H1 (cell line): ENCODE data around the gene MRPS9.

Experiments used
- CEBPB ChIP-seq: IDR thresholded peaks from 2 replicates; pipeline ENCODE4 v1.6.1; 2012; ENCODE audit warnings: low read depth, low read length
- USF2 ChIP-seq: IDR thresholded peaks from 2 replicates; pipeline ENCODE4 v1.6.1; 2011; ENCODE audit warnings: low read length, improper control_type of control experiment
- TF ChIP-seq, protein P1 (sequence below): IDR thresholded peaks from 2 replicates; pipeline ENCODE4 v1.6.1; 2011; ENCODE audit warnings: low read depth, mild to moderate bottlenecking, low read length; ENCODE audit not compliant: insufficient read depth
- TF ChIP-seq, protein P2 (sequence below), 3 experiments: IDR thresholded peaks; 1 replicate in 2 of 3; 2 replicates in 1 of 3; pipeline versions ENCODE4 v1.5.1 to v1.6.1; 2011; ENCODE audit warnings: low read length in 3 of 3, mild to moderate bottlenecking in 3 of 3, inconsistent platforms in 2 of 3, low read depth in 1 of 3, moderate library complexity in 1 of 3; ENCODE audit not compliant: insufficient read depth in 1 of 3; ENCODE audit errors: control extremely low read depth in 1 of 3

DNA sequence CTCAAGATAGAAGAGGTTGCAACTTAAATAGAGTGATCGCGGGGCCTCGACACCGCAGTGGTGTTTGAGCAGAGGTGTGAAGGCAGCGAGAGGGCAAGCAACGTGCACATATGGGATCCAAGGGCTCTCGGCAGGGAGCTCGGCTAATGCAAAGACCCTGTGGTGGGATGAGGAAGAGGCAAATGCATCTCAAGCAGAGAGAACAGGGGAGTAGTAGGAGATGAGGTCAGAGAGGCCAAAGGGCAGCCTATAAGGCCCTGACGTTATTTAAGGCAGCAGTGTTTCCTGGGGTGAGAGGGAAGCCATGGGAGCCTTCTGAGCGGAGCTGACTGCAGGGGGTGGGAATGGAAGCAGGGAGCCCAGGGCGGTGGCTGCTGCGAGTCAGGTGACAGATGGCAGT is 74.5 kb downstream of the MRPS9 start:
- TF ChIP-seq, protein P1, sequence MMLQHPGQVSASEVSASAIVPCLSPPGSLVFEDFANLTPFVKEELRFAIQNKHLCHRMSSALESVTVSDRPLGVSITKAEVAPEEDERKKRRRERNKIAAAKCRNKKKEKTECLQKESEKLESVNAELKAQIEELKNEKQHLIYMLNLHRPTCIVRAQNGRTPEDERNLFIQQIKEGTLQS, result no peak
- no peak for TF ChIP-seq CEBPB
- TF ChIP-seq USF2, result no peak
- TF ChIP-seq, protein P2, sequence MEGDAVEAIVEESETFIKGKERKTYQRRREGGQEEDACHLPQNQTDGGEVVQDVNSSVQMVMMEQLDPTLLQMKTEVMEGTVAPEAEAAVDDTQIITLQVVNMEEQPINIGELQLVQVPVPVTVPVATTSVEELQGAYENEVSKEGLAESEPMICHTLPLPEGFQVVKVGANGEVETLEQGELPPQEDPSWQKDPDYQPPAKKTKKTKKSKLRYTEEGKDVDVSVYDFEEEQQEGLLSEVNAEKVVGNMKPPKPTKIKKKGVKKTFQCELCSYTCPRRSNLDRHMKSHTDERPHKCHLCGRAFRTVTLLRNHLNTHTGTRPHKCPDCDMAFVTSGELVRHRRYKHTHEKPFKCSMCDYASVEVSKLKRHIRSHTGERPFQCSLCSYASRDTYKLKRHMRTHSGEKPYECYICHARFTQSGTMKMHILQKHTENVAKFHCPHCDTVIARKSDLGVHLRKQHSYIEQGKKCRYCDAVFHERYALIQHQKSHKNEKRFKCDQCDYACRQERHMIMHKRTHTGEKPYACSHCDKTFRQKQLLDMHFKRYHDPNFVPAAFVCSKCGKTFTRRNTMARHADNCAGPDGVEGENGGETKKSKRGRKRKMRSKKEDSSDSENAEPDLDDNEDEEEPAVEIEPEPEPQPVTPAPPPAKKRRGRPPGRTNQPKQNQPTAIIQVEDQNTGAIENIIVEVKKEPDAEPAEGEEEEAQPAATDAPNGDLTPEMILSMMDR (IDR thresholded peaks at IDR 0.05; ENCODE audit: control extremely low read depth in 1 of 3, insufficient read depth in 1 of 3, low read depth in 1 of 3, low read length in 3 of 3), result no peak
